Neural cell (in vitro differentiated cells): ENCODE data around the gene WDR20. TPM values are rescaled to one million over a fixed set of nuclear protein-coding genes. Genes with fewer than 3 reads are reported as not detected.
A peak's percentile ranks its signal among the peaks of the same experiment; 100 is the strongest.

Experiments used
- H2AFZ ChIP-seq: fragments of 200-600, 300-800 bp; sonication (generic), shearing (Covaris generic); 2 replicates; pipeline ENCODE4 v1.6.0; 2014; ENCODE audit warnings: low read depth, mild to moderate bottlenecking, antibody characterized with exemption, low read length, moderate library complexity
- H3F3A ChIP-seq: fragments of 200-600 bp; shearing (Covaris generic); 2 replicates; pipeline ENCODE4 v1.6.1; 2016; ENCODE audit warnings: mild to moderate bottlenecking, moderate library complexity, mixed read lengths, antibody characterized with exemption, low read length; ENCODE audit not compliant: insufficient read depth, poor library complexity, severe bottlenecking
- H3K27ac ChIP-seq: fragments of 200-600, 300-800 bp; sonication (generic), shearing (Covaris generic); 2 replicates; pipeline ENCODE4 v1.5.1; 2014; ENCODE audit warnings: mild to moderate bottlenecking, low read length, moderate library complexity
- H3K27me3 ChIP-seq: fragments of 300-800, 200-600 bp; sonication (generic), shearing (Covaris generic); 2 replicates; pipeline ENCODE4 v1.6.0; 2014; ENCODE audit warnings: mild to moderate bottlenecking, low read depth, low read length, moderate library complexity; ENCODE audit not compliant: insufficient read depth
- H3K36me3 ChIP-seq: fragments of 300-800, 200-600 bp; sonication (generic), shearing (Covaris generic); 2 replicates; pipeline ENCODE4 v1.5.1; 2014; ENCODE audit warnings: mild to moderate bottlenecking, antibody characterized with exemption, low read length, moderate library complexity; ENCODE audit not compliant: insufficient read depth
- H3K4me2 ChIP-seq: fragments of 300-800, 200-600 bp; sonication (generic), shearing (Covaris generic); 2 replicates; pipeline ENCODE4 v1.6.0; 2014; ENCODE audit warnings: mild to moderate bottlenecking, low read length
- H3K4me3 ChIP-seq: fragments of 300-800, 200-600 bp; sonication (generic), shearing (Covaris generic); 2 replicates; pipeline ENCODE4 v1.5.1; 2014; ENCODE audit warnings: mild to moderate bottlenecking, low read length, moderate library complexity
- H3K79me2 ChIP-seq: fragments of 200-600 bp; shearing (Covaris generic); replicated peaks from 2 replicates; pipeline ENCODE4 v1.6.0; 2014; ENCODE audit warnings: mild to moderate bottlenecking, low read length, moderate library complexity; ENCODE audit not compliant: insufficient read depth
- H3K9ac ChIP-seq: fragments of 300-800, 200-600 bp; sonication (generic), shearing (Covaris generic); 2 replicates; pipeline ENCODE4 v1.6.1; 2016; ENCODE audit warnings: mild to moderate bottlenecking, low read length, mixed read lengths
- H3K9me2 ChIP-seq: fragments of 200-600 bp; shearing (Covaris generic); 2 replicates; pipeline ENCODE4 v1.6.1; 2016; ENCODE audit warnings: mild to moderate bottlenecking, low read length, mixed read lengths; ENCODE audit not compliant: insufficient read depth
- H3K9me3 ChIP-seq: fragments of 200-600, 300-800 bp; sonication (generic), shearing (Covaris generic); 2 replicates; pipeline ENCODE4 v1.6.1; 2016; ENCODE audit warnings: mild to moderate bottlenecking, mixed run types, low read length, moderate library complexity, mixed read lengths
- H4K20me1 ChIP-seq: fragments of 200-600 bp; shearing (Covaris generic); 2 replicates; pipeline ENCODE4 v1.6.1; 2016; ENCODE audit warnings: mild to moderate bottlenecking, mixed run types; ENCODE audit not compliant: insufficient read depth
- EP300 ChIP-seq: fragments of 450-650 bp; conservative IDR thresholded peaks from 2 replicates; pipeline ENCODE4 v1.6.1; 2014; ENCODE audit warnings: antibody characterized with exemption, mild to moderate bottlenecking, moderate library complexity; ENCODE audit not compliant: poor library complexity, severe bottlenecking
- POLR2AphosphoS5 ChIP-seq: IDR thresholded peaks from 2 replicates; pipeline ENCODE4 v1.6.1; 2012
- RAD21 ChIP-seq: fragments of 450-650 bp; conservative IDR thresholded peaks from 2 replicates; pipeline ENCODE4 v1.6.1; 2014; ENCODE audit warnings: antibody characterized with exemption, mild to moderate bottlenecking, moderate library complexity
- polyA plus RNA-seq: library from polyadenylated mRNA; depleted of rRNA; stranded (reverse); fragments of >200 nt; gene quantifications from 2 replicates; pipeline ENCODE4 v1.2.3, GENCODE V29; 2014
- TF ChIP-seq, protein P1 (sequence below): IDR thresholded peaks from 2 replicates; pipeline ENCODE4 v1.6.1; 2012; ENCODE audit warnings: borderline replicate concordance
- TF ChIP-seq, protein P2 (sequence below): fragments of 450-650 bp; IDR thresholded peaks from 2 replicates; pipeline ENCODE4 v1.5.1; 2014; ENCODE audit warnings: antibody characterized with exemption, mild to moderate bottlenecking, moderate library complexity; ENCODE audit not compliant: poor library complexity, severe bottlenecking

WDR20 gene
- polyA plus RNA-seq, 1 donor from 2014 or later = 28.6 TPM

DNA sequence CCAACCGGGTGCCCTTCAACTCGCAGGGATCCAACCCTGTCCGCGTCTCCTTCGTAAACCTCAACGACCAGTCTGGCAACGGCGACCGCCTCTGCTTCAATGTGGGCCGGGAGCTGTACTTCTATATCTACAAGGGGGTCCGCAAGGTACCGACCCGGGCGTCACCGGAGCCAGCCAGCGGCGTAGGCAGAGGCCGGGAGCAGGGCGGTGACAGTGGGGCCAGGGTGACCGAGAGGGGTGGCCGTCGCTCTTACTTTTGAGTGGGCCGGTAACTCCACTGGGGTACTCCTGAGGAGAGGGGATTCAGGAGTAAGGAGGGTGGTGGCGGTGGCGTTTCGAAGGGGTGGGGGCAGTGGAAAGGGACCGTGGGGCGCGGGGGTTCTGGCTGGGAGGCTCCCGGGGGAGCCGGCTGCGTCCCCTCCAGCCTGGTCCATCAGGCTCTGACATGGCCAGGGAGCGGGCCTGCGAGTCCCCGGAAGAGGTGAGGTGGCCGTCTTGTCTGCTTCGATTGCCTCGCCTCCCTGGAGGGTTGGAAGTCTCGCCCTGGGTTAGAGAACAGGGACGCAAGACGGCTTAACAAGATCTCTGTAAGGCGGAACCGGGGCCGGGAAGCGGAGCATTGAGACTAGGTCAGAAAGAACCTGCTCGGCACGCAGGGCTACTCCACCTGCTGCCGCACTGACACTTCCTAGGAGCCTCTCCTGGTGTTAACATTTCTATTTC lies 491 bp downstream of the WDR20 start:
- Histone ChIP-seq H4K20me1 (no peaks in the 10 kb centered on the region), H3K9ac (peak overlapping the region; percentile 94), H3K36me3 (no peaks in the 10 kb centered on the region), H3K79me2 (peaks cover 40% of the 10 kb centered on the region), H3K9me2 (no peaks in the 10 kb centered on the region), H3K27me3 (peaks cover 6% of the 10 kb centered on the region), H3K9me3 (no peaks in the 10 kb centered on the region), H2AFZ (peak overlapping the region; percentile 95), H3K4me3 (peak overlapping the region; percentile 85), H3K27ac (peak overlapping the region; percentile 79), H3F3A (no peaks in the 10 kb centered on the region), H3K4me2 (peak overlapping the region; percentile 91)
- TF ChIP-seq, protein P1, sequence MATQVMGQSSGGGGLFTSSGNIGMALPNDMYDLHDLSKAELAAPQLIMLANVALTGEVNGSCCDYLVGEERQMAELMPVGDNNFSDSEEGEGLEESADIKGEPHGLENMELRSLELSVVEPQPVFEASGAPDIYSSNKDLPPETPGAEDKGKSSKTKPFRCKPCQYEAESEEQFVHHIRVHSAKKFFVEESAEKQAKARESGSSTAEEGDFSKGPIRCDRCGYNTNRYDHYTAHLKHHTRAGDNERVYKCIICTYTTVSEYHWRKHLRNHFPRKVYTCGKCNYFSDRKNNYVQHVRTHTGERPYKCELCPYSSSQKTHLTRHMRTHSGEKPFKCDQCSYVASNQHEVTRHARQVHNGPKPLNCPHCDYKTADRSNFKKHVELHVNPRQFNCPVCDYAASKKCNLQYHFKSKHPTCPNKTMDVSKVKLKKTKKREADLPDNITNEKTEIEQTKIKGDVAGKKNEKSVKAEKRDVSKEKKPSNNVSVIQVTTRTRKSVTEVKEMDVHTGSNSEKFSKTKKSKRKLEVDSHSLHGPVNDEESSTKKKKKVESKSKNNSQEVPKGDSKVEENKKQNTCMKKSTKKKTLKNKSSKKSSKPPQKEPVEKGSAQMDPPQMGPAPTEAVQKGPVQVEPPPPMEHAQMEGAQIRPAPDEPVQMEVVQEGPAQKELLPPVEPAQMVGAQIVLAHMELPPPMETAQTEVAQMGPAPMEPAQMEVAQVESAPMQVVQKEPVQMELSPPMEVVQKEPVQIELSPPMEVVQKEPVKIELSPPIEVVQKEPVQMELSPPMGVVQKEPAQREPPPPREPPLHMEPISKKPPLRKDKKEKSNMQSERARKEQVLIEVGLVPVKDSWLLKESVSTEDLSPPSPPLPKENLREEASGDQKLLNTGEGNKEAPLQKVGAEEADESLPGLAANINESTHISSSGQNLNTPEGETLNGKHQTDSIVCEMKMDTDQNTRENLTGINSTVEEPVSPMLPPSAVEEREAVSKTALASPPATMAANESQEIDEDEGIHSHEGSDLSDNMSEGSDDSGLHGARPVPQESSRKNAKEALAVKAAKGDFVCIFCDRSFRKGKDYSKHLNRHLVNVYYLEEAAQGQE = no peak
- TF ChIP-seq POLR2AphosphoS5 (peak; percentile 10), RAD21 (peak; percentile 20), EP300 (no peak)

DNA sequence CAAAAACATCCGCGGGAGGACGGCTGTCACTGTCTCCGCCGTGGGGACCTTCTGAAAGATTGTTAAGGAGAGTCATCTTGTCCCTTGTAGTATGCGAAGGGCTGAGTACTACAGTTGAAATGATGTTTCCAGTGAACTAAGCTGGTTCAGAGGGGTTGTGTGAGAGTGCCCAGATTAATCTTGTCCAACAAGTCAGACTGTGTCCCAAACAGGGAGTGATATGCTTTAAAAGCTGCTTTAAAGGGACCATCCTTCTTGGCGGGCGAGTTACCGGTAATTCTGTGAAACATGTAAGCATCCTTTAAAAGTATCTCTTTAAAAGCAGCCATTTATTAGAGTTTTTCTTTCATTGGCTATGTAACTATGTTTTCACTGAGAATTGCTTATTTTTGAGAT lies 1.1 kb downstream of the WDR20 start:
- Histone ChIP-seq H3K4me2 (peak overlapping the region; percentile 91), H3K9ac (peak overlapping the region; percentile 94), H4K20me1 (no peaks in the 10 kb centered on the region), H3K36me3 (no peaks in the 10 kb centered on the region), H3K27me3 (peaks cover 6% of the 10 kb centered on the region), H3K27ac (peak overlapping the region; percentile 79), H3K9me3 (no peaks in the 10 kb centered on the region), H3K4me3 (peak overlapping the region; percentile 85), H2AFZ (no peak overlapping the region), H3K9me2 (no peaks in the 10 kb centered on the region), H3F3A (no peaks in the 10 kb centered on the region), H3K79me2 (peaks cover 45% of the 10 kb centered on the region)
- TF ChIP-seq, protein P2, sequence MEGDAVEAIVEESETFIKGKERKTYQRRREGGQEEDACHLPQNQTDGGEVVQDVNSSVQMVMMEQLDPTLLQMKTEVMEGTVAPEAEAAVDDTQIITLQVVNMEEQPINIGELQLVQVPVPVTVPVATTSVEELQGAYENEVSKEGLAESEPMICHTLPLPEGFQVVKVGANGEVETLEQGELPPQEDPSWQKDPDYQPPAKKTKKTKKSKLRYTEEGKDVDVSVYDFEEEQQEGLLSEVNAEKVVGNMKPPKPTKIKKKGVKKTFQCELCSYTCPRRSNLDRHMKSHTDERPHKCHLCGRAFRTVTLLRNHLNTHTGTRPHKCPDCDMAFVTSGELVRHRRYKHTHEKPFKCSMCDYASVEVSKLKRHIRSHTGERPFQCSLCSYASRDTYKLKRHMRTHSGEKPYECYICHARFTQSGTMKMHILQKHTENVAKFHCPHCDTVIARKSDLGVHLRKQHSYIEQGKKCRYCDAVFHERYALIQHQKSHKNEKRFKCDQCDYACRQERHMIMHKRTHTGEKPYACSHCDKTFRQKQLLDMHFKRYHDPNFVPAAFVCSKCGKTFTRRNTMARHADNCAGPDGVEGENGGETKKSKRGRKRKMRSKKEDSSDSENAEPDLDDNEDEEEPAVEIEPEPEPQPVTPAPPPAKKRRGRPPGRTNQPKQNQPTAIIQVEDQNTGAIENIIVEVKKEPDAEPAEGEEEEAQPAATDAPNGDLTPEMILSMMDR = peak; percentile 9
- TF ChIP-seq, protein P1 = no peak
